GM19238 (cell line): ENCODE data around the gene ZDHHC22.

Experiments
- DNase-seq: peaks from one replicate; pipeline ENCODE4 v3.0.0; 2011; ENCODE audit warnings: low spot score; ENCODE audit not compliant: insufficient read length

Gene ZDHHC22

DNA sequence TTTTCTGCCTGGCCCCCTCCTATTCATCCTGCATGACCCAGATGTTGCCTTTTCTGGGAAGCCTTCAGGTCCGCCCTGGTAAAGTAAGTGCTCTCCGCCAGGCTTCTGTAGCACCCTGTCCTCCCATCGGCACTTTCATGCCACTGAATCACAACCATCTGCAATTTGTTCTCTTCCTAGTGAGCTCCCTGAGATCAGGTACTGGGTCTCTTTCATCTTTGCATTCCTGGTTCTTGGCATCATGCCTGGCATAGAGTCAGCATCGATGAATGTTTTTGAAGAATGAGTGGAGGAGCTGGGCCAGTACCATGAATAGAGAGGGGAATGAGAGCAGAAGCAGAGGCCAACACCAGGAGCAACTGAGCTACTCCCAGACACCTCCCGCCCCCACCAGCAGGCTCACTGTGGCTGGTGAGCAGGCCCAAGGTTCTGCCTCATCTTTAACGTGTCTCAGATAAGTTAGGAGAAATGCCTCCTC, 13.1 kb downstream of the ZDHHC22 start:
- no peak for DNase-seq

DNA sequence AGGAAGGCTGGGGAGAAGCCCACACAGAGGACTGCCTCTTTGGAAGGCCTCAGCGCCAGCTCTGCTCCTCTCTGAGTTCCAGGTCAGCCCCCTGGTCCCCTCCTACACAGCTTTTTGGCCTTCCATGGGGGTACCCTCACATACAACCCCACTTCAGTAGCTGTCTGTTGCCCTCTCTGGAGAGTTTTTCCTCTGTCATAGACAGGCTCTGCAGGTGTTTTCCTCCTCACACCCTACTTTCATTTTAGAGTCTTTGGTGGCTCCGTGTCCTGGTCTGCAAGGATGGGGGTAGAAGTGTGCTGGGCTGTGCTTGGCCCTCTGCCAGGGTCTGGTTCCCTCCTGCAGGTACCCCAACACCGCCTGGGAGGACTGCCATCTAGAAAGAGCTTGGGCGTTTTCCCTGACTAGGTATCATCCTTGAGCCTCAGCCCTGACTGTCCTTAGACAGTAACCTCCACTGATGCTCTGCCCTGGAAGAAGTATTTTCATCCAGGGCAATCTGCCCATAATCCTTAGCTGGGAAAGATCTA, 15.1 kb downstream of the ZDHHC22 start:
- DNase-seq: no peak

DNA sequence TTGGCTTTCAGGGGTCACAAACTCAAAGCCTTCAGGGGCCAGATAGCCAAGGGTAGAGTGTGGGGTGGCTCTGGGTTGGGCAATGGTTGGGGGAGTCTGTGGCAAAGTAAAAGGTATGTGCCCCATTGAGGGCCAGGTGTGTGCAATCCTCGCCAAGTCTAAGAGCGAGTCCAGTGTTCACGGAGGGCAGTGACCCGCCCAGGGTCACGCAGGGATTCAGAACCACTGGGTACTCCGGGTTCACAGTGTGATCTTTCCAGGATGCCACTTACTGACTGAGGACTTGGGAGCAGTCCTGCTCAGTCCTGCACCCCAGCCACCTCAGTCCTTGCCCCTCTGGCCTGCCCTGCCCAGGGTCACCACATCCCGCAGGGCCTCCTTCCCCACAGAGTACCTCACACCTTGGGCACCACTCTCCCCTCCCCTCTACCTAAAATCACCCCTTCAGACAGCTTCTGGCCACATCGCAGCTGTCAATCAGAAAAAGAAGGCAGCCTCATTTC, 15.7 kb downstream of the ZDHHC22 start:
- no peak for DNase-seq

DNA sequence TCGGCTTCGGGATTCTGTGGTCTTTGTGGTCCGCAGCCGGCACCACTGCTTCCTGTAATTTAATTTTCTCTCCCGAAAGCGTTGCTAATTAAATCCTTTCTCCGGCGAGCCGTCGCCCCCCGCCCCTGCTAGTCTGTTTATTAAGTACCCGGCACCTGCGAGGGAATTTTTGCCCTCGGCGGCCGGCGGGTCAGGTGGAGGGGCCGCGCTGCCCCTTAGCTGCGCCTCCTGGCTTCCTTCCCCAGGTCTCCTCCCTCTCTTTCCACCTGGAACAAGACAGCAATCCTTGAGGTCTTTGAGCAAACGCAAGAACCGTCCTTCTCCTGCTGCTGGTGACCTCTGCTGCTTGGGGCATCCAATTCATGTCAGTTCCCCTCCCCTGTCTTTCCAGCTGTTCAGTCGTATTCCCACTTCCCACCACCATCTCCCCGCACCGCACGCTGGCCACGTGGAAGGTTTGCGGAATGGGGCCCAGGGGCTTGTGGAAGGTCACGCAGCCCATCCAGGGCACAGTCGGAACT, 16.2 kb downstream of the ZDHHC22 start:
- DNase-seq: no peak

DNA sequence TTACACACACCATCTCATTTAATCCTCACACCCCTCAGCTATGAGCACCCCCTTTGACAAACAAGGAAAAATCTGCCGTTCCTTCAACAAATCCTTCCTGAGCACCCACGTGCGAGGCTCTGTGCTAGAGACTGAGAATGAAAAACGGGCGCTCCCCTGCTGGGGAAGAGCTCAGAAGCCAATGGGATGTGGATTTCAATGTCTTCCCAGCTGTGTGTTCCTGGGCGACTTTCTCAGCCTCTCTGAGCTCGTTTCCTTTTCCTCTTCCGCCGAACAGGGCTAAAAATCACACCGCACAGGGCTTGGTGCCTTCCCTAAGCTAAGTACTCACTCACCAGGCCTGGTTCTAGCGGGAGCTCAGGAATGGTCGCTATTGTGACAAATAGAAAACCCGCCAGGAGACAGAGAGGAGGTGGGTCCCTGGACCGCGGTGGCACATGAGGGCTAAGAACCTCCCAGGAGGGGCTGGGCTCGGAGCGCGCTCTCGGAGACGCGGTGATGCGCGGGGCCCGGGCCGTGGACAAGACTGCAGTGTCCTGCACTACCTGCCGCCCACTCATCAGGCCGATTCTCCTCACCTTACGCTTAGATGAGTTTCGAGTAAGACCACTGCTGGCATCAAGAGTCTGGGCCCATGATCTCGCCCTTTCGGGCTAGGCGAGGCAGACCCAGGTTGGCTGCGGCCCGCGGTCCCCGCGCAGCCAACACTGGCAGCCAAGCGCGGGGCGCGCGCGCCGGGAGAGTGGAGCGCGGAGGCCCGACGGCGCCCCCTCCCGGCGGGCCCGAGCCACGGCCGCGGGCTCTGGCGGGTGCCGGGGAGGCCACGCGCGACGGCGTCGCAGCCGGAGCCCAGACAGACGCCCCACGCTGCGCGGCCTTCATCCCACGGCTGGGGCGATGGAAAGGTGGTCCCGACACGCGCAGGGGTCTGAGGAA, 17.0 kb downstream of the ZDHHC22 start:
- DNase-seq: peak; percentile 52

DNA sequence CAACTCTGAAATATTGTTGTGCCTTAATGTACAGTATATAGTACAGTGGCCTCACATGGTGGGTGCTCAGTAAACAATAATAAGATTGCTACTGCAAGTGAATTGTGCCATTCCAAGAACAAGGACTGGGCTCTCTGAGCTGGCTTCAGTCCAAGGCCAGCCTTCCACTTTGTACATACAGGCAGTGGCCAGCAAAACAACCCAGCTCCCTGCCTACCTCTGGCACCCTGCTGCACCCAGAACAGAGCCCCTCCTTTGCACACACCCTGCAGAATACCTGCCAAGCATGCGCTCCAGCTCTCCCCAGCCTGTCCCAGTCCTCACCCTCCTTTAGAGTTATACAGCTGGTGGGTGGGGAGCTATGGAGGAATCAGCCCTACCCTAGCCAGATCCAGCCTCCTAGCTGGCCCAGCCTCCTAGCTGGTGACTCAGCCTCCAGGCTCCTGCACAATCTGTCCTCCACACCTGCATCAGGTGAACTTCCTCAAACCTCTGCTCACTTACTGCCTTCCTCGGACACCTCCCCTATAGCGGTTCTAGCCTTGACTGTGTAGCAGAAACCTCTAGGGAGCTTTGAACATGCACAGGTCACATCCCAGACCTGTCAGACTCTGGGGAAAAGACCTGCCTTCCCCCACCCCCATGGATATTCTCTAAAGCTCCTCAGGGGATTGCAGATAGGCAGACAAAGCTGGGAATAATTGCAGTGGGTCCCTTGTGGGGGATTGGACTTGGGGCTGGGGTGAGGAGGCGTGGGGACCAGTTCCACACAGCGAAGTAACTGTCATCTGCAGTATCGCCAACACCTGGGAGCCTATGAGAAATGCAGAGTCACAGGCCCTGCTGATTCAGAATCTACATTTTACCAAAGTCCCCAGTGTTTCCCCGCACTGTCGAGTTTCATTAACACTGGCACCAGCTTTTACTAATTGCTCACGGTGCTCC, 17.9 kb downstream of the ZDHHC22 start:
- DNase-seq: no peak

DNA sequence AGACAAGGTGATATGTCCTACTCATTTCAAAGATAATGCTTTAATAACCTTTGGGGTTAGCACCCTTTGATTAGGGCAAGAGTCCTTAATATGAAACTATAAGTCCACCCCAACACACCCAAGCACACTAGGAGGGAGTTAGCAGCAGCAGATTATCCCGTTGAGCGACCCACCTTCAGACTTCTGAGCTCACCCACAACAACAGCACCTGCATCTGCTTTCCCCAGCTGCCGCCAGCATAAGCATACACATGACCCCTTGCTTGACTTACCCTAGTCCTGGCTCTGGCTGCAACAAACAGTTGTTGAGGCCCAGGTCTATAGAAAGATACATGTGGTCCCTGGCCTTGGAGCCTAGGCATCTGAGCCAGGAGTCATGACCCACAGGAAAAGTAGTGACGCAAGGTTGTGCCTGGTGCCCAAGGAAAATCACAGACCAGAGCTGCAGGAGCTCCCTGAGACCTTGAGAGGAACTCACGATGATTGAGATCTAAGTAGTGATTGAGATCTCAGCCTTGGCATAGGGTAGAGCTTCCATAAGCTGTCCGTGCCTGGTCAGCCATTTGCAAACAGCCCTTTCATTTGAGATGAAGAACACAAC, 19.0 kb downstream of the ZDHHC22 start:
- no peak for DNase-seq

DNA sequence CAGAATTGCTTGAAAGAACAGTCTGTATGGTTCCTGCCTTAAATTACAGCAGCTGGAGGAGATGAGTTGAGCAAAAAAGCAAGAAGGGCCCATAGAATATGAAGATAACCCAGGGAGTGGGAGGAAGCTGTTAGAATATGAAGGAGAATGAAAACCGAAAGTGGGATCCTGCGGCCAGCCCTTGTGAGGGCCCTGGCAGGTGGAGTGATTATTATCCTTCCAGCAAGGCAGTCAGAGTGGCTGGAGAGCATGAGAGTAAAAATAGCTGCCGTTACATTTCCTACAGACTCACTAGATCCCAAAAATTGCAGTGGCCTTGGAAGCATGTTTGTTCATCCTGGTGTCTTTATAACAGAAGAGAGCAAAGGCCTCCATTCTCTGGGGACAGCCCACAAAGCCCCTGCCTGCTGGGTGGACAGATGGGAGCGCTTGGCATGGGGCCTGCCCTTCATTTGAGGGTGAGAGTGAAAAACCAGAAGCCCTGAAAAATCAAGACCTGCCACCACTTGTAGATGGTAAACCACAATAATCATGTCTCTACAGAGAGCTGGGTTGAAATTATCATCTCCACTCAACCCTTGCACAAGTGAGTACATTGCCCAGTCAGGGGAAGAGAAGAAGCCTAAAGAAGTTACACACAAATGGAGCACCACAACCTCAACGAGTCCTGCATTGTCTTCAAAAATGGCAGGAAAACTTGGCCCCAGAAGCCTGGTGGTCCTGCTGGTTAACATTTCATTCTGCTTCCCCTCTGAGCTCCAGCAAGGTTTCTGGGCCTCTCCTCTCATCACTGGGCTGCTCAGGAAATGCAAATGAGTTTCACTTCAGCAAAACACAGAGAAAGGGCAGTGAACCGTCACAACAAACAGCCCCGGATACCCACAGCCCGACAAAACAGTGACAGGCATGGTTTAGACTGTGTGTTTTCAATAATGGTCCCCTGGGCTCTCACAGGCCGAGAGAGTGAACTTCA, 20.5 kb downstream of the ZDHHC22 start:
- DNase-seq: peak; percentile 72

DNA sequence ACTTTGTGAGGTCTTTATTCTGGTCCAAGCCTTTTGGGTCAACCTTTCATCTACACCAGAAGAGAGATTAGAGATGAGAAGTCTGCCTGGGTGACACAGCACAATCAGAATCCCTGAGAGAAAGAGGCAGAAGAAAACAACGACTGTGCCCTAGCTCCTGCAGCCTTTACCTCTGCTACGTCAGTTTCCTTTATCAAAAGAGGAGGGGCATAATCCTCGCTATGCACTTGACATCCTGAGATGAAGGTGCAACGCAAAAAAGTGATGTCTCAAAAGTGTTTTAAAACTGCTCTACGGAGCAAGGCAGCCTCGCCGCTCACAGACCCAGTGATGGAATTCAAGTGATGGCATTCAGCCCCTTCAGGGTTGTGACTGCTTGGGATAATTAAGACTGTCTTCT, 21.7 kb downstream of the ZDHHC22 start:
- DNase-seq: no peak

DNA sequence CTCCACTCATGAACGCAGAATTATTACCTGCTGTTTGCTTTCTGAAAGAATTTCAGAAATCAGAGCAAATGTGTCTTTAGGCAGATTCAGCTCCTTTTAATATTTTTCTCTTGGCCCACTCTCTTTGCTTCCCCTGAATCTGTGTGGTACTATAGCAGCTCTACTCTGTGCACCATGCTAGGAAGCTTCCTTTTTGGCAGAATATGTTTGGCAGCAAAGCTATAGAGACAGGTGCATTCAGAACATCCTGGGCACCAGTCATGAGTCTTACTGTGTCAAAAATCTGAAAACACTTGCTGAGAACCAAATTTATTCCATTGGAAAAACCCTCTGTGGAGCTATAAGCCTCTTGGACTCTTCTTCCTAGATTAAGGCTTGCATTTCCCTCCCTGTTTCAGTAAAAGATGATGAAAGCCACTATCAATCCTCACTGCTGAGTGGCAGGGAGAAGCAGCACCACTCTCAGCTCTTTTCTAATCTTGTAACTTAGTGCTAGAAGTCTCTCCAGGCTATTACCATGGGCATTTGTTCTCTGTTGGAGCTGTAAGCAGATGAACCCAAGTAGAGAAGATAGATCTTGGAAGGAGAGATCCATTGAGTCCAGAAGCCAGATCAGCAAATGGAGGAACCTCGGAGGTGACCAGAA, 25.3 kb downstream of the ZDHHC22 start:
- no peak for DNase-seq

DNA sequence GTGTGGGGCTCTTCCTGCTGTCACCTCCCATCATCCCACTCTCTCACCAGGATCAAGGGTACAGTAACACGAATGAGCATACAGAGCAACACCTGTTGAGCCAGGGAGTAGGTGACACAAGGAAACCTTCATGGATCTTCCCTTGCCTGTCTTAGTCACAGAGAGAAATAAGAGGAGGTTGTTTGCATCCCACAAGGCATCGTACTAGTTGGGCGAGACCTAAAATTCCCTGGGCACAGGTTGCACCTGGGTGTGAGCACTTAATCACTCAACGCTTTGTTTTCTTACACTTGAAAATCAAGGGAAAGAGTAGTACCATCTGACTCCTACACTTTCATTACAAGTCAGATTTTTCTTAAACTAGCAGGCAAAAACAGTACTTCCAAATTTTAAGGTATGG, 27.0 kb downstream of the ZDHHC22 start:
- DNase-seq: no peak

DNA sequence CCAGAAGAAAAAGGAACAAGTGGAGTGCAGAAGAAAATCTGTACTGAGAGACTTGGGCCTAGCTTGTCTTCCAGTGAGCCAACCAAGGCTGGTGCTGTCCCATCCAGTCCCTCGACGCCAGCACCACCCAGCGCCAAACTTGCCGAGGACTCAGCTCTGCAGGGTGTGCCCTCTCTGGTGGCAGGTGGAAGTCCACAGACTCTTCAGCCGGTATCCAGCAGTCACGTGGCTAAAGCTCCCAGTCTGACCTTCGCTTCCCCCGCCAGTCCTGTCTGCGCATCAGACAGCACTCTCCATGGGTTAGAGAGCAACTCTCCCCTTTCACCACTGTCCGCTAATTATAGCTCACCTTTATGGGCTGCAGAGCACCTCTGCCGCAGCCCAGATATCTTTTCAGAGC, 27.9 kb downstream of the ZDHHC22 start:
- no peak for DNase-seq

DNA sequence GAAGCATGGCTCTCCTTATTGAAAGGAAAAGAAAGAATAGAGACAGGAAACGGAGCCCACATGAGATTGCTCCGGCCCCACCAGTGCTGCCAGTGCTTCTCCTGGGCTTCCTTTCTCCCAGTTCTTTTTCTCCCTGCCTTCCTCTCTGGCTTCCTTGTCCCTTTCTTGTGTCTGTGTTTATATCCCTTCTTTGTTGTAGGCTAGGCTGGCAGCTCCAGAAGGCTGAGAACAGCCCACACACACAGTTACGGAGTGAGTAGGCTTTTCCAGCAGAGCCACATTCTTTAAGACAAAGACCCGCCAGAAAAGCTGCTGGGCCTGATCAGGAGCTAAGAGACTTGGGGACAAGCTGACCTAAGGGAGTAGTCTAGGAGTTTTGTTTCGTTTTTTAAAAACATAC, 30.6 kb downstream of the ZDHHC22 start:
- no peak for DNase-seq

DNA sequence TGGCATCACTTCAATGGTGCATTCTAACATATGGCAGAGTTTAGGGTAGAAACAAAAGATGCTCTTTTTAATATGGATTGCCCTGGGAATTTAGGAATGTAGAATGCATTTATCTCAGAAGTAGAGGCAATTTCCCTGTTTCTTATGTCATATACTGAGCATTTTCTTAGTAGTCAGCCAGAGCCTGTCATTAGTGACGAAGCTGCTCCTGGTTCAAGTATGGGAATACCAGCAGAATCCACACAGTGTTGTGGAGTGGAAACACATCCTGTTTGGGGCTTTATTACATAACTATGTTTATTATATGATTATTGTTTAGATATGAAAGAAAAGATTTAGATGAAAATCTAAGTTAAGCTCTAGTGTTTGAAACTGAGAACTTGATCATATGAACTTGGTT, 31.3 kb downstream of the ZDHHC22 start:
- DNase-seq: no peak

DNA sequence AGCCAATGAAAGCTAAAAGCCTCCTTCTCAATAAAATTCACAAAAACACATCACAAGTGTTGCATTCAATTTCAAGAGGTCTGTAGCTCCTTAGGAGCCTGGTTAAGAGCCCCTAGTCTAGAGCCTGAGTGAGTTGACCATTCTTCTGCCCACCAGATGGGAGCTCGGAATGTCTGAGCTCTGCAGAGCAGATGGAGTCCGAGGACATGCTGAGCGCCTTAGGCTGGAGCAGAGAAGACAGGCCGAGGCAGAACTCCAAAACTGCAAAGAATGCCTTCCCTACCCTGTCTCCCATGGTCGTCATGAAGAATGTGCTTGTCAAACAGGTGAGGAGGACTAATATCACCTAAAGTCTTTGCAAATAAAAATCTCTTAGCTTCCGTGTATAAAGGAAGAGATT, 31.9 kb downstream of the ZDHHC22 start:
- DNase-seq: no peak

DNA sequence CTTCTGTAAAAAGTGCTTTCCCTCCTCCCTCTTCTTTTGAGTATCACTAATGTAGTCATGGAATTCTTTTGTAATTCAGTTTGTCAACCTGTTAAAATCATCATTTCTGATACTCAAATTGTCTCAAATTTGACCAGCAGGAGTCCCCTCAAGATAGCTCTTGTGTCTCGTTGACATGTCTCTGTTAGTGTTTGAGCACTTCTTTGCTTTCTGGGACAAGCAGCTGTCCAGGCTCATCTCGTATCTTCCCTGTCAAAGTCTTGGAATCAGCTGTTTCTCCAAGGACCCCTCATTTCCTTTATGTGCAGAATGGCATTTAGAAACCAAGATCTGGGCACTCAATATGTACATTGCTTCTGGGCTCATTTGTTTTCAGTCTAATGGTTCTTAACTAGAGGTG, 32.8 kb downstream of the ZDHHC22 start:
- no peak for DNase-seq

DNA sequence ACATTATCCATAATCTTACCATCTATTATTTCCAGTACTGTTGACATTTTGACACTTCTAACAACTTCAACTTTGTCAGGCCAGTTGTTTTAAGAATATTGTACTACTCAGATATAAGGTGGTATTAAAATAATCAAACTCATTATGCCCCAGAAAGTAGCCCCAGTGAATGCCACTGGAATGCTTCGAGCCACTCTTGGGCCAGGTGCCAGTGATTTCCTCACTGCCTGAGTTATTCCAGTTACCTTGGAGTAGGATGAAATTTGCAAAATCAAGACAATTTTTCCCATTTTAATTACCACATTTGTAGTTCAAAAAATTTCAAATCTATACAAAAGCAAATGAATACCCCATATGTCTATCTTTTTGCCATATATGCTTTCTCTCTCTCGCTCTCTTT, 34.4 kb downstream of the ZDHHC22 start:
- no peak for DNase-seq

DNA sequence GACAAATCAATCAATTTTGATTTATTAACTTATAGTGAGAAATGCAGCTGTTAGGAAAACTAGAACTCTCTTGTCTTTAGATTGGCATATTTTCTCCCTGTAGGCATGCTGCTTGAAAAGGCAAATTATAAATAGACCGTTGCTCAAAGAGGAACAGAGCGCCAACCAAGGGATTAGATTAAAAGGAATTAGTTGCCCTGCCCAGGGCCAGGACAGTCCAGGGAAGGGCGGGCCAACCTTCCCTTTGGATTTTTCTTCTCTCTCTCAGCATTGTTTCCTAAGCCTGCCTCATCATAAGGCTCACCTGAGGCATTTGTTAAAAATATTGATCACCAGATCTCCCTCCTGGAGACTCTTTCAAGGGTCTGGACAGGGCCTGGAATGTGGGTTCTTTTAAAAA, 34.9 kb downstream of the ZDHHC22 start:
- no peak for DNase-seq
